ENCODE data around the gene MYO1D.

Gene MYO1D

GRCh38 chr17:32907583-32907982 is 30.7 kb upstream of the MYO1D start:
- TF ChIP-seq PPARA (CRISPR knock-in tag; IDR thresholded peaks at IDR 0.05; ENCODE audit: borderline replicate concordance) (no peak), BACH2 (CRISPR knock-in tag; IDR thresholded peaks at IDR 0.05; ENCODE audit: borderline replicate concordance) (no peak), ZC3H10 (CRISPR knock-in tag; IDR thresholded peaks at IDR 0.05) (no peak), ZNF8 (CRISPR knock-in tag; IDR thresholded peaks at IDR 0.05) (no peak), OSR1 (CRISPR knock-in tag; IDR thresholded peaks at IDR 0.05) (no peak), ZNF565 (CRISPR knock-in tag; conservative IDR thresholded peaks at IDR 0.05; ENCODE audit: low read depth) (no peak), TCF4 (CRISPR knock-in tag; IDR thresholded peaks at IDR 0.05; ENCODE audit: borderline replicate concordance) (no peak), ARNTL (CRISPR knock-in tag; IDR thresholded peaks at IDR 0.05; ENCODE audit: borderline replicate concordance, low read depth) (no peak), SNAI2 (CRISPR knock-in tag; IDR thresholded peaks at IDR 0.05) (no peak), POU6F1 (CRISPR knock-in tag; IDR thresholded peaks at IDR 0.05; ENCODE audit: borderline replicate concordance, low read depth) (no peak), CREB5 (CRISPR knock-in tag; IDR thresholded peaks at IDR 0.05; ENCODE audit: low read depth) (no peak), ZNF70 (CRISPR knock-in tag; IDR thresholded peaks at IDR 0.05) (no peak), ZFP30 (CRISPR knock-in tag; IDR thresholded peaks at IDR 0.05) (no peak), CSDC2 (CRISPR knock-in tag; IDR thresholded peaks at IDR 0.05) (no peak), TOX (CRISPR knock-in tag; IDR thresholded peaks at IDR 0.05; ENCODE audit: borderline replicate concordance) (no peak), CSRNP3 (CRISPR knock-in tag; IDR thresholded peaks at IDR 0.05) (no peak), ESRRG (CRISPR knock-in tag; IDR thresholded peaks at IDR 0.05) (no peak)
- ATAC-seq = no peak

- TF ChIP-seq BACH2 (CRISPR knock-in tag; IDR thresholded peaks at IDR 0.05; ENCODE audit: borderline replicate concordance) (no peak), TSHZ2 (CRISPR knock-in tag; IDR thresholded peaks at IDR 0.05) (no peak), ESRRG (CRISPR knock-in tag; IDR thresholded peaks at IDR 0.05) (no peak), CREB5 (CRISPR knock-in tag; IDR thresholded peaks at IDR 0.05; ENCODE audit: low read depth) (no peak), ISL1 (CRISPR knock-in tag; IDR thresholded peaks at IDR 0.05) (no peak), ZFP3 (CRISPR knock-in tag; IDR thresholded peaks at IDR 0.05) (no peak), CSRNP3 (CRISPR knock-in tag; IDR thresholded peaks at IDR 0.05) (no peak), RARB (CRISPR knock-in tag; IDR thresholded peaks at IDR 0.05) (no peak), TOX (CRISPR knock-in tag; IDR thresholded peaks at IDR 0.05; ENCODE audit: borderline replicate concordance) (no peak), ZNF8 (CRISPR knock-in tag; IDR thresholded peaks at IDR 0.05) (no peak), CSDC2 (CRISPR knock-in tag; IDR thresholded peaks at IDR 0.05) (no peak), ZC3H10 (CRISPR knock-in tag; IDR thresholded peaks at IDR 0.05) (no peak), PATZ1 (CRISPR knock-in tag; IDR thresholded peaks at IDR 0.05; ENCODE audit: borderline replicate concordance) (no peak)
- ATAC-seq = no peak
Observed at GRCh38 chr17:32904891-32905290, 28.0 kb upstream of the MYO1D start.
